ENCODE measurements around the gene RPL28.

RPL28 gene

DNA sequence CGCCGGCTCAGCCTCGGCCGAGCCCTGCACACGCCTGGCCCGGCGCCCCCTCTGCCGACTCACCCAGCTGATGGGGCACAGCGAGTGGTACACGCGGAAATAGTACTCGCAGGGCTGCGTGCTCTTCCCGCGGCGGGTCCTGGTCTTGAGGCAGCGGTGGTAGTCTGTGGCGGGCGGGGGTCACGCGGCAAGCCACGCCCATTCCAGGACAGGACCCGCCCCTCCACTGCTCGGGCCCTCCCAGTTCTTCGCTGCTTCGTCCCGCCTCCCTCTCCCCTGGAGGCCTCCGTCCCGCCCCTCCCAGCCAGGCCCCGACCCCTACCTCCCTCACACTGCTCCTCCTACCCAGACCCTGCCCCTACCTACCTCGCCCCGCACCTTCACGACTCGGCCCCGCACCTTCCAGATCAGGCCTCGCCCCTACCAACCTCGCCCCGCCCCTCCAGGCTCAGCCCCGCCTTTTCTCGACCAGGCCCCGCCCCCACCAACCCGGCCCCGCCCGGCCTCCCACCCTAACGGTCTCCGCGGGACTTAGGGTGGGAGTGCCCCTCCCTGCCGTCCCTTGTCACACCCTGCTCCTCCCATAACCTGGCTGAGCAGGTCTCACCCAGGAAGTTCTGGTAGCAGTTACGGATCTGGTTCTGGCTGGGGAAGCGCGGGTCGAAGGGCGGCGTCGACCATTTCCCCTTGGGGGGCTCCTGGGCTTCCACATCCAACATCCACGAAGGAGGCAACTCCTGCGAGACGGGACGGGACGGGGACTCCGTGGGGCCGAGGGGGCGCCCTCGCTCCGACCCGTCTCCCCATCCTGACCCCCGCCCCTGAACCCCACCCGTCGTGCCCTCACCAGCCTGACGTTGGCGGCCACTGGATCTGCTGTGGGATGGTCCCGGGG, 31.7 kb upstream of the RPL28 start:
- peak; percentile 77 for DNase-seq

DNA sequence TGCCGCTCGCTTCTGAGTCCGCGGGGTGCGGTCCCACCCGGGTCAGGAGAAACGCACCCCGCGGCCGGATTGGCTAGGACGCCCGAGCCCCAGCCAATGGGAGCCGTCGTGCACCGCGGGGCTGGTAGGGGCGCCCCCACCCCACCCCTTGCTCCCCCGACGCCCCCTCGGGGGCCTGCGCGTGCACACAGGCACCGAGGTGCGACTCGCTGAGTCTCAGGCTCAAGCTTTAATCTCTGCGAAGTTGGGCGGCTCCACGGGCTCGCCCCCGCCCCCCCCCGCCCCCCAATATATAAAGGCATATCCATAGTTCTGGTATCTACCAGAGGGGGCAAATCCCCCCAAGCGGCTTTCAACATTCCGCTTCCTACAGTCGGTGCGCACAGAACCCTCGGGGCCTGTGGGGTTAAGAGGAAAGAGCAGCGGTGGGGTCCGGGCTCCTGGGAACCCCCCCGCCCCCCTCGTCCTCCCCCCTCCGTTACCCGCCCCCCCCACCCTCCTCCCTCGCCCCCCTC, 31.0 kb upstream of the RPL28 start, which contains the start of gene COX6B2:
Gene COX6B2 (minus strand): TSS at position 22 of the 515 bp plus-strand sequence. CDS start 198 bp downstream, outside the sequence.
- no peak for DNase-seq

GRCh38 chr19:55355213-55355821, 30.4 kb upstream of the RPL28 start:
- DNase-seq = no peak

GRCh38 chr19:55358493-55358892, 27.2 kb upstream of the RPL28 start:
- DNase-seq = no peak

DNA sequence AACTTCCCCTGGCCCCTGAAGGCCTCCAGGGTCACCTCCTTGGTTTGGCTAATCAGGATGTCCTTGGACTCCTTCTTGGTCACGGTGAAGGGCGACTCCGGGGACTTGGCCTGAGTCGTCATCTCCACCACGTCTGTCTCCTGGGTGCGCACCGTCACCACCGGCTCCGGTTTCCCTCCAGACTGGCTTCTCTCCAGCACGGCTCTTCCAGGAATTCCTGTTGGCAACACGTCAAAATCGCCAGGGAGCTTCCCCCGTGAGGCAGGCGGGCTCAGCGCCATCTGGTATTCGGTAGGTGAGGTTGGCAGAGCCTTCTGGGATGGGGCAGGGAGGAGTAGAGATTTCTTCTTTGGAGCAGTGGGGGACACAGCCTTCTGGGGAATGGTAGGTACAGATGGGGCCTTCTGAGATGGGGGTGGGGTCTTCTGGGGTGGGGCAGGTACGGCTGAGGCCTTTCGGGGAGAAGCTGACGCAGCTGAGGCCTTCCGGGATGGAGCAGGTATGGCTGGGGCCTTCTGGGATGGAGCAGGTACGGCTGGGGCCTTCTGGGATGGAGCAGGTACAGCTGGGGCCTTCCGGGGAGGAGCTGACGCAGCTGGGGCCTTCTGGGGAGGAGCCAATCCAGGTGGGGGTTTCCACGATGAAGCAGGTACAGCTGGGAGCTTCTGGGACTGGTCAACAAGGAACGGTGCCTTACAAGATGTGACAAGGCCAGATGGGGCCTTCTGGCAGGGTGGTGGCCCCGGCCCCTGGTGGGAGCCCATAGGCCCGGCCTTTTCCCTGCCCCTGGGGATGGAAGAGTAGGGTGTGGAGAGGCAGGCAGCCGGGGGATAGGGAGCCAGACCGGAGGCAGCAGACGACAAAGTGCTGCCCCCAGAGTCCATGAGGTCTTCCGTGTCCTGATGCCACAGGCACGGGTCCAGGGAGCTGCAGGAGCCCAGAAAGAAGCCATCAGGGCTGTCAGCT, 26.5 kb upstream of the RPL28 start:
- DNase-seq = peak; percentile 42

GRCh38 chr19:55360902-55361301, 24.8 kb upstream of the RPL28 start:
- DNase-seq = no peak

- DNase-seq = no peak
These were observed 23.4 kb upstream of the RPL28 start for GRCh38 chr19:55362174-55362989.

GRCh38 chr19:55362990-55363716, 22.6 kb upstream of the RPL28 start, which contains the start of gene GARIN5B:
GARIN5B (minus strand) TSS chr19:55363260; CDS start chr19:55363066, 194 bp downstream.
- no peak for DNase-seq

GRCh38 chr19:55365245-55365644, 20.5 kb upstream of the RPL28 start:
- DNase-seq = no peak

DNA sequence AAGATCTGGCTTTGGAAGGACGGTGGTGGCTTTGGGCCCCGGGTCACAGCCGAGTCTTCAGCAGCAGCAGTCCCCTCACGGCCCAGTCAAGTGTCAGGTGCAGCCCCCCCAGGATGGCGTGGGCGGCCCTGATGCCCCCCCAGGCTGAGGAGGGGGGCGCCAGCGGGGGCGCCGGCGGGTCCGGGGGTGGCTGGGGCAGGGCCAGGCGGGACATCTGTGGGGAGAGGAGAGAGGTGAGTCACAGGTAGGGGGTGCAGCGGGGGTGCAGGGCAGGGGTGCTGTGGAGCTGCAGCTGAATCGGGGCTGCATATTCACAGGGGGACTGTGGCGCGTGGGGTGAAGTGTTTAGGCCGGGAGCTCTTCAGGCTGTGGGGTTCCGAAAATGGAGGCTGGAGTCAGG, 19.8 kb upstream of the RPL28 start:
- DNase-seq = no peak

- DNase-seq = no peak
These were observed 18.9 kb upstream of the RPL28 start for GRCh38 chr19:55366790-55367189.

GRCh38 chr19:55368106-55368505, 17.6 kb upstream of the RPL28 start:
- DNase-seq = no peak

DNA sequence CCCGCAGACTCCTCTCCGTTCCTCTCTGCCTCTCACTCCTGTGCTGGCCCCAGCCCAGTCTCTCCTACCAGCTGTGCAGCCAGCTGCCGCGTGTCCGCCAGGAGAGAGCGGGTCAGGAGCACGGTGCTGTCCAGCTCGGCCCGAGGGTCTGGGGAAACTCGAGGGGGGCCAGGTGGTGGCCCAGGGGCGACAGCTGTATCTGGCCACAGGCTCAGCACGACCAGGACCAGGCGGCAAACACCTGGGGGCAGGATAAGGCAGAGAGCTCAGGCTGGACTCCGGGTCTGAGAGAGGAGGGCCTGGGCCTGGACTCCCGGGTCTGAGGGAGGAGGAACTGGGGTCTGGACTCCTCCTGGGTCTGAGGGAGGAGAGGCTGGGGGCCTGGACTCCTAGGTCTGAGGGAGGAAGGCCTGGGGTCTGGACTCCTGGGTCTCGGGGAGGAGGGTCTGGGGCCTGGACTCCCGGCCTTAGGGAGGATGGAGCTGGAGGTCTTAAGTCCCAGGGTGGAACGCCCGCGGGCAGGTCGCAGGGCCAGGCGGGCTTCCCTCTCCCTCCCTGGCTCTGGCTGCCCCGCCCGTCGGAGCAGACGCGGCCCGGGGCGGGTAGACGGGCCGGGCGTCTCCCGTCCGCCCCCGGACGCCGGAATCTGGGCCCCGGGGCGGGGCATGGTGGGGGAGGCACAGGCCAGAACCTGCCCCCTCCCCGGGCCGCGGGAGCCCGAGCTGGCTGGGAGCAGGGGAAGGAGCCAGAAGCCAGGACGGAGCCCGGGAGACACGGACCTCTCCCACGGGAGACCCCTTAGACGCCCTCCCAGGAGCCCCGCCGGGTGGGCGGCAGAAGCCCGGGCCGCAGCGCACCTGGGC, 16.8 kb upstream of the RPL28 start:
- DNase-seq = peak; percentile 47

DNA sequence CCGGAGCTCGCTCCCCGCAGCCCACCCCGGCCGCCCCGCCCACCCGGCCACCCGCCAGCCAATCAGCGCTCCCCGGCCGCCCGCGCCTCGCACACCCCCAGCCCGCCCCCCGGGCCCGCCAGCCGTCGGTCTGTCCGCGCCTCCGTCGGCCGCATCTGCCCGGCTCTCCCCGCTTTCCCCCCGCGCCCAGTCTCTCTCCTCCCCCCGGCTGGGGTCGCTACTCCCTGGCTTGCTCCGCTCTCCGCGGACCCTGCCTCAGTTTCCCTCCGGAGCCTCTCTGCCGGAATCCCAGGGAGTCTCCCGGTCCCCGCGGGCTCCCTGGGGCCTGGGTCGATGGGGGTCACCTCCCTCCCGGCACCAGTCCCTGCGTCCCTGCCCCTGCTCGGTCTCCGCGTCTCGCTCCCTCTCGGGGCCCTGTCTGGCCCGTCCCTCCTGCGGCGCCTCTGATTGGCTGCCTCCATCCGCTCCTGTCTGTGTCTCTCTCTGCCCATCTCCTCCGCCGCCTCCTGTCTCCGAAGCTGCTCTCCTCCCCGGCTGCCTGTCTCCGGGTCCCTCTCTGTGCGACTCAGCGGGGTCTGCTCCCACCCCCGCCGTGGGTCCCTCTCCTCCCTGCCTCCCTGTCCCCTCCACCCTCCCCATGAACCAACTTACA, 16.0 kb upstream of the RPL28 start:
- DNase-seq = no peak

DNA sequence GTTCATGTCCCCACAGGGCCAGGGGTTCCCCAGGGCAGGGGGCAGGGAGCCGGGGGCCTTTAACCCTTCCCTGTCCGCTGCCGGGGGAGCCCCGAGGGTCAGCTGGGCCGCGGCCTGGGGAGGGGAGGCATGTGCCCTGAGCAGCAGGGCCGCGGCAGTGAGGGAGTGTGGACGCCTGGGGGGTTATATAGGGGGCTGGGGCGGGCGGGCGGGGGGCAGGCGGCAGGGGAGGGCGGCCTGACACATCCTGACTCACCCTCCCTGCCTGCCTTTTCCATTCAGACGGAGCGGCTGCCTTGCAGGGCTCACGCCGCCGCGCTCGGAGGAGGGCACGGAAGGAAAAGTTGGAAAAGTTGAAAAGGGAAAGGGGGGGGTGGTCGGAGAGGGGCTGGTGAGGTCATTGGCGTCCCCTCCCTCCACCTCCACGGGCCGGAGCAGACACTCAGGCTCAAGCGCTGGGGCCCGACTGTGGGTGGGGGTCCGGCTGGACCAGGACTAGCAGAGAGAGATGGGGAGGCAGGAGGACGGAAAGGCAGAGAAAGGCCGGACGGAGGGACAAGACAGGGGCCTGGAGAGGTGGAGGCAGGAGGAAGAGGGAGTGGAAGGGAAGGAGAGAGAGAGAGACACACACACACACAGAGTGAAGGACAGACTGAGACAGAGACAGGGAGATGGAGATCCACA, 15.3 kb upstream of the RPL28 start, which contains the start of gene IL11:
Gene IL11 (minus strand): TSS at position 159 of the 684 bp plus-strand sequence. CDS start 153 bp downstream, at position 6.
- DNase-seq = no peak

- DNase-seq = no peak
These were observed 13.2 kb upstream of the RPL28 start for GRCh38 chr19:55372316-55373081.

- DNase-seq = no peak
These were observed 12.3 kb upstream of the RPL28 start for GRCh38 chr19:55373306-55373992.
